NK-92 (cell line): ENCODE data around the gene ILF2.
"Not testable (repeated sequence)": the region's sequence is repeated elsewhere in the genome, so short reads cannot be mapped to it uniquely, and the experiment has no call there.

ENCODE experiments used
- DNase-seq: peaks from one replicate; lab custom pipeline; 2025; ENCODE audit not compliant: unreplicated experiment; lab: John Stamatoyannopoulos, UW

The ILF2 gene

DNA sequence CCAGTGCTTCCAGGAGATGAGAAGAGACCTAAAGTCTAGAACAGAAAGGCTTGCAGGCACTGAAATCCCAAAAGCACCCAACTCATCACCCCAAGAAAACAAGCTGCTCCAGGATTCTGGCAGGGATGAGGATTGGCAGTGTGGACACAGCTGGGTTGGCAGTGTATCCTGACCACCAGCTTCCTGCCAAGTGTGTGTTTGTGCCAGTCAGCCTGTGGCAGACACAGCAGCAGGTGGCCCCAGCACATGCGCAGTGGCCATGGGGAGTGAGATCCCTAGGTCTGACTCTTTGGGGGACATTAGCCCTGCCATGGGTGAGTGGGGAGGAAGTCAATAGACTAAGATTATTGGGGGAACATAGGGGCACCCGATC, 20.9 kb downstream of the ILF2 start:
- DNase-seq: no peak

DNA sequence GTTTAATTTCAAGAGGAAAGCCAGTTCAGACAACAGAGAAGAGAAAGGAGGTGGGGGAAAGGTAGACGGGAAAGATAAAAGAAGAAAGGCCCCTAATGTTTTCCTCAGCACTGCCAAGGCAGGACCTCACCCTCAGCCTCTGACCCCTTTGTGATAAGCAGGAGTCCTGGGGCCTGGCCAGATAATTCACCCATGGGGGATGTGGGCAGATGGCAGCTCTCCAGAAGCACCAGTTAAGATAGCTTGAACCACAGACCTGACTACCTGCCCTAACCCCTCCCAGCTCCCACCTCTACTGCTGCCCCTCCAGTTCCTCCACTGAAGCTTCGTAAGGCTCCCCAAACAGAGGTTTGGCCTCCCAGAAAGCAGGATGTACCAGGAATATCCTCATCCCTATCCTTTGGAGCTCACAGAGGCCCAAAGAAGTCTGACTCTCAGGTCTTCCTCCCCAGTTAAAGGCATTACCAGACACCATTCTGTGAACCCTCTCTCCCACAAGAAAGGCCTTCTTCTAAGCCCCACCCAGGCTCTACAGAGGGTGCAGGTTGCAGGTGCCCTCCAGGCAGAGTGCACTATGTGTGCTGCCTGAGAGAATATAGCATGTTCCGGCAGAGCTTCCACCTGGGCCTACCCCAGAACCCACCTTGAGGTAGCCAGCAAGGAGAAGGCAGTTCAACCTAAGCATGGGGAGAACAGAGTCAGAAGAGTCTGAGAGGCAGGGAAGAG, 21.5 kb downstream of the ILF2 start:
- DNase-seq: no peak

- DNase-seq: no peak
These were observed 22.7 kb downstream of the ILF2 start for GRCh38 chr1:153648000-153648643.

GRCh38 chr1:153647346-153647714, 23.5 kb downstream of the ILF2 start:
- no peak for DNase-seq

DNA sequence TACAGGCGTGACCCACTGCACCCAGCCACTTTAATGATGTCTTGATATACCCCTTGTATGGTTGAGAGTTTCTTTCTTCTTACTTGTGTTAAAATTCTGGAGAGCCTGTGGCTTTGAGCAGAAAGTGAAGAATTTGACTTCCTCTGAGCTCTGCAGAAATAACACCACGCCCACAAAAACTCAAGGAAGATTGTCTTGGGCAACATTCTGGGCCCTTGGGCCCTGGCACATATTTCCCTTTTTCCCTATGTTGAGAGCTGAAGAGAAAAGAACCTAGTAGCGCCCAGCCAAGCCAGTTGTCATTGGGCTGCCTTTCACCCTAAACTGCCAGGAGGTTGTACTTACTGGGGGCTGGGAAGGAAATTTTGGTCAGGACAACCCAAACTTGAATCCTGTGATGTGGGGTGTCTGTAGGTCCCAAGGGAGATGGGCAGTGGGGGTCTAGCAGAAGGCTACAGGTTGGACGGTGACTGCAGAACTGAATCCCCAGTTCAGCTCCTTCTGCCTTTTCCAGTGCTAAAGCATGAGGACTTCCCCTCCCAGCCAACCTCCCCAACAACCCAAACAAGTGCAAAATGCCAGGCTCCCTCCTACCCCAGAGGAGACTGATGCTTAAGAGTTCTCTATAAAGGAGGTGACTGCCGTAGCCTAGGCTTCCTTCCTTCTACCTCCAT, 24.0 kb downstream of the ILF2 start:
- DNase-seq: no peak

- no peak for DNase-seq
These were observed 27.0 kb downstream of the ILF2 start for GRCh38 chr1:153643816-153644215.

GRCh38 chr1:153643100-153643499, 27.7 kb downstream of the ILF2 start:
- DNase-seq: no peak

DNA sequence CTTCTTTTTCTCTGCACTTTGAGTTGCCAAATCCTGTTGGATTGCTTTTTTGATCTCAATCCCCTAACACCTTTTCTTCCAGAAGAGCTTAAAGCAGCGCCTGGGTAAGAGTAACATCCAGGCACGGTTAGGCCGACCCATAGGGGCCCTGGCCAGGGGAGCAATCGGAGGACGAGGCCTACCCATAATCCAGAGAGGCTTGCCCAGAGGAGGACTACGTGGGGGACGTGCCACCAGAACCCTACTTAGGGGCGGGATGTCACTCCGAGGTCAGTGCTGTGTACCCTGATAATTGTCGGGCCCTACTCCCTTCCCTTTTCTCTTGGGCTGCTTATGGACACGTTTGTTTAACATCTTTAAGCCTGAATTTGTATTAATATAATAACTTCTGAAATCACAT, 28.6 kb downstream of the ILF2 start:
- DNase-seq: no peak

- no peak for DNase-seq
These were observed 29.9 kb downstream of the ILF2 start for GRCh38 chr1:153640861-153641260.

DNA sequence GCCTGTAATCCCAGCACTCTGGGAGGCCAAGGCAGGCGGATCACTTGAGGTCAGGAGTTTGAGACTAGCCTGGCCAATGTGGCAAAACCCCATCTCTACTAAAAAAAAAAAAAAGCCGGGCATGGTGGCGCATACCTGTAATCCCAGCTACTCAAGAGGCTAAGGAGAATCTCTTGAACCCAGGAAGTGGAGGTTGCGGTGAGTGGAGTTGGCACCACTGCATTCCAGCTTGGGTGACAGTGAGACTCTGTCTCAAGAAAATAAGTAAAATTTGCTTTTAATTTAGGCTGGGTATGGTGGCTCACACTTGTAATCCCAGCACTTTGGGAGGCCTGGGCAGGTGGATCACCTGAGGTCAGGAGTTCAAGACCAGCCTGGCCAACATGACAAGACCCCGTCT, 30.6 kb downstream of the ILF2 start:
- not testable (repeated sequence) for DNase-seq

DNA sequence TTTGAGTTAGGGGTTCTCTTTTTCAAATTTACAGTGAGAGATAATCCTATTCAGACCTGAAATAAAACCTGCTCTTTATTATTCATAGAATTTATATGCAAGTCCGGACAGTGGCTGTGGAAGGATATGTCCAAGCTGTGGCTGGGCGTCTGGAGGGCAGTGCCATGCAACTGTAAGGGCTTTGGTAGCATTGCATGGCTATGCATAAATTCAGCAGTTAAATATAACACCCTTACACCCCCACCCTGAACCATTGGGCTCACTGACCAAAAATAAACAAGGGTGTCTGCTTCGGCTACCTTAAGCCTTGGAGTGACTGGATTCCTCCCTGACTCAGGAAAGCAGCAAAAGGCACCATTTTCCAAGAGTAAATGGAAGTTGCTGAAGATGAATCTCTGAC, 31.5 kb downstream of the ILF2 start:
- DNase-seq: no peak

DNA sequence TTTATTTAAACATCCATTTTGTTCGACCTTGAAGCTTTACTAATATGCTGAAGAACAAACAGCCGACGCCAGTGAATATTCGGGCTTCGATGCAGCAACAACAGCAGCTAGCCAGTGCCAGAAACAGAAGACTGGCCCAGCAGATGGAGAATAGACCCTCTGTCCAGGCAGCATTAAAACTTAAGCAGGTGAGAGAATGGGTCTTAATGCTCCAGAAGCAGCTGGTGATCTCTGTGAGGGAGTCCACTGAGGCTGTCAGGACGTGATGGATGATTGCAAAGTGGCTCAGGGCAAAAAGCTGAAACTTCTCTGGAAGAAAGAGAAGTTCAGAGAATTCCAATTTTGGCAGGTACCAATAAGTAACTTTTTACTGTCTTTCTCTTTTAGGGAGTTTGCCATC, 32.5 kb downstream of the ILF2 start:
- no peak for DNase-seq

DNA sequence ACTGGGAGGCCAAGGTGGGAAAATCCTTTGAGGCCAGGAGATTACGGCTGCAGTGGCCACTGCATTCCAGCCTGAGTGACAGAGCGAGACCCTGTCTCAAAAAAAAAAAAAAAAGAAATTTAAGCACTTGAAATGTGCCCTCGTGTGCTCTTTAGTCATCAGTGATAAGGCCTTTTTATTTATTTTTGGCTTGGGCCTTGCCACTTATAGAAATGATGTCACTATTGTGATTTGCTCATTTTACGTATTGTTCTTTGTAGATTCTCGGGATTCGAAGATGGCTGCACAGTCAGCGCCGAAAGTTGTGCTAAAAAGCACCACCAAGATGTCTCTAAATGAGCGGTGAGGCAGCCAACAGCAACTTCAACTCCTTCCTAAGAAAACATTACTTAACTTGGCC, 34.5 kb downstream of the ILF2 start:
- no peak for DNase-seq

- DNase-seq: no peak
These were observed 34.9 kb downstream of the ILF2 start for GRCh38 chr1:153635872-153636271.

DNA sequence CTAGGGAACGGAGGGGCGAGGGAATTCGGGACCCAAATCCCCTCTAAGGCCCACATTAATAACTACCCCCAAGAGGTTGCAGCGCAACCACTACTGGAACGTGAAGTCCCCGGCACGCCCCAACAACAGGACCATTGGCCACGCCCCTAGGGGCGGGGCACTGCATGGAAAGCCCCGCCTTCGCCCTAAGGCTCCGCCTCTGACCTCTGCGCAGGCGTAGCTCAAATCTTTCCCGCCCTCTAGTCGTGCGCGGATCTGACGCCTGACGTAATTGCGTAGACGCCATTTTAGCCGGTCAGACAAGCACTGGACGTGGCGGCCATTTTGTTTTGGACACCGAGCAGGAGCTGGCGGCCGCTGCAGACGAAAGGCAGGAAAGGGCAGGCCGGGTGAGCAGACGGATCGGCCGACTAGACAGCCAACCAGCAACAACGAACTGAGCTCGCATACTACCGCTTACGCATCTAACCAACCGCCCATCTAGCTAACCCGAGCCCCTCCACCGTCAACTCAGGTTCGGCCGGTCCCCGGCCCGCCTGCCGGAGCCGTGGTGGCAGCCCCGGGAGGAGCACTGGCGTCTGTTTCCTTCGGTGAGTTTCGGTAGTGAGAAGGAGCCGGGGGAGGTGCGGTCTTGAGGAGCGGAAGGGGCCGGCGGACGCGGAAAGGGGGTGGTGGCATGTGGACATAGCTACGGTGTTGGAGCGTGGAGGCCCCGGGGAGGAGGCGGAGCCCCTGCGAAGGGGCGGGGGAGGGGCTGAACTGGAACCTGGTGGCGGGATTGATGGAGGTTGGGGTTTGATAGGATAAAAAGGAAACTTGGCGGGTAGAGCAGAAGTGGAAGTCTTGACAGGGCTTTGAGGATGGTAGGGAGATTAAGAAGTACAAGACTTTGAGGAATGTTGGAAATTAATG, 36.8 kb downstream of the ILF2 start, which contains the start of gene CHTOP:
Gene CHTOP, plus strand, starts transcription at position 313 of the 912 bp plus-strand sequence. CDS start 2,523 bp downstream, outside the sequence.
- peak; percentile 66 for DNase-seq

- no peak for DNase-seq
These were observed 37.5 kb downstream of the ILF2 start for GRCh38 chr1:153633161-153633753.

GRCh38 chr1:153631047-153632022, 39.5 kb downstream of the ILF2 start:
- DNase-seq: no peak

DNA sequence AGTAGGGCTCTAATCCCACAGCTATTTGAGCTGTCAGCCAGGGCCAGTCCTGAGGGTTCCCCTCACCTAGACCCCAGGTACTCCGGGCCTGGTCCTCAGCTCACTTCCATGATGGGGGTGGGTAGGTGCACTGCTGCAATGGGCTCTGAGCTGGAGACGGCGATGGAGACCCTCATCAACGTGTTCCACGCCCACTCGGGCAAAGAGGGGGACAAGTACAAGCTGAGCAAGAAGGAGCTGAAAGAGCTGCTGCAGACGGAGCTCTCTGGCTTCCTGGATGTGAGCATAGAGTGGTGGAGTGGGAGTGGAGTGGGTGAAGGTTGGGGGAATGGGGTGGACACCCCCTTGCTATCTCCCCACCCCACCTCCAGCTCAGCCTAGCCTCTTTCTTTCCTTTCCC, 40.4 kb downstream of the ILF2 start:
- DNase-seq: no peak

GRCh38 chr1:153629971-153630370, 40.8 kb downstream of the ILF2 start:
- no peak for DNase-seq

DNA sequence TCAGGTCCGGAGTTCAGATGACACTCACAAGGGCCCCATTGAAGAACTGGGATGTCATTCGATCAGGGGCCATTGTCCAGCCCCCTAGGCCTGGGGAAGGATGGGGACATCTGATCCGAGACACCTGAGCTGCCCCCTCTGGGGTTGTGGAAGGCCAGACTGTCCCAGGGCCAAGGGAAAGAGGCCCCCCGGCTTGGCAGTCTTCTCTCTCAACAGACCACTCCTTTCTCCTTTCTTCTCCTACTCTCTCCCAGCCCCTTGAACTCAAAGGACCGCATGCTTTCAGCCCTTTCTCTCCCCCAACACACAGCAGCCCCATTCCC, 41.5 kb downstream of the ILF2 start:
- no peak for DNase-seq
